HepG2 (cell line): ENCODE measurements around the gene KRT13. TPM values are rescaled to one million over a fixed set of nuclear protein-coding genes. Genes with fewer than 3 reads are reported as not detected.

ENCODE experiments used
- ARID2 ChIP-seq: sonication (generic); formaldehyde crosslinking; IDR thresholded peaks from 2 replicates; pipeline ENCODE4 v1.8.1; 2022; ENCODE audit warnings: mild to moderate bottlenecking, missing genetic modification reagents, borderline replicate concordance
- ATF7 ChIP-seq, 2 experiments: fragments of 450-650 bp in 1 of 2; sonication (generic) in 1 of 2; formaldehyde crosslinking in 1 of 2; IDR thresholded peaks; 2 replicates each; pipeline versions ENCODE4 v1.4.0 to v1.6.1; 2016 to 2020; ENCODE audit warnings: antibody characterized with exemption in 1 of 2, mild to moderate bottlenecking in 1 of 2, missing genetic modification reagents in 1 of 2
- DNMT1 ChIP-seq: sonication (generic); formaldehyde crosslinking; IDR thresholded peaks from 2 replicates; pipeline ENCODE4 v1.5.1; 2020; ENCODE audit warnings: mild to moderate bottlenecking, missing genetic modification reagents
- DR1 ChIP-seq: sonication (generic); formaldehyde crosslinking; IDR thresholded peaks from 2 replicates; pipeline ENCODE4 v1.8.0; 2021; ENCODE audit warnings: mild to moderate bottlenecking, missing genetic modification reagents, inconsistent platforms
- FOXP1 ChIP-seq, 2 experiments: fragments of 450-650 bp in 1 of 2; IDR thresholded peaks; 2 replicates each; pipeline ENCODE4 v1.6.1; 2017 to 2018; ENCODE audit warnings: antibody characterized with exemption in 1 of 2
- PTBP1 ChIP-seq: fragments of 200-400 bp; formaldehyde crosslinking; IDR thresholded peaks from 2 replicates; pipeline ENCODE4 v1.6.1; 2018; ENCODE audit warnings: low read length, low read depth; ENCODE audit not compliant: poor library complexity, severe bottlenecking
- RBM22 ChIP-seq: fragments of 200-400 bp; formaldehyde crosslinking; optimal IDR thresholded peaks from 2 replicates; pipeline ENCODE3; 2017; ENCODE audit warnings: mild to moderate bottlenecking, low read length, moderate library complexity
- SIN3A ChIP-seq: IDR thresholded peaks from 2 replicates; pipeline ENCODE4 v1.6.1; 2011; ENCODE audit warnings: low read depth, mild to moderate bottlenecking, control low read depth, low read length, borderline replicate concordance
- SOX5 ChIP-seq: IDR thresholded peaks from 2 replicates; pipeline ENCODE4 v1.6.1; 2016; ENCODE audit warnings: borderline replicate concordance
- SSRP1 ChIP-seq: IDR thresholded peaks from 2 replicates; pipeline ENCODE4 v1.6.1; 2016; ENCODE audit warnings: control low read depth
- TEAD3 ChIP-seq: optimal IDR thresholded peaks from 2 replicates; pipeline ENCODE3; 2016; ENCODE audit warnings: borderline replicate concordance
- ZBTB25 ChIP-seq: IDR thresholded peaks from 2 replicates; pipeline ENCODE4 v1.6.1; 2018; ENCODE audit warnings: missing genetic modification reagents
- ZNF34 ChIP-seq: sonication (generic); formaldehyde crosslinking; IDR thresholded peaks from 2 replicates; pipeline ENCODE4 v1.4.0; 2020; ENCODE audit warnings: mild to moderate bottlenecking, missing genetic modification reagents, borderline replicate concordance
- ZNF354B ChIP-seq: sonication (generic); formaldehyde crosslinking; IDR thresholded peaks from 2 replicates; pipeline ENCODE4 v1.8.0; 2022; ENCODE audit warnings: mild to moderate bottlenecking, missing genetic modification reagents
- ZNF564 ChIP-seq: sonication (generic); formaldehyde crosslinking; IDR thresholded peaks from 2 replicates; pipeline ENCODE4 v1.8.1; 2023; ENCODE audit warnings: mild to moderate bottlenecking, missing genetic modification reagents
- ZNF609 ChIP-seq: sonication (generic); formaldehyde crosslinking; IDR thresholded peaks from 2 replicates; pipeline ENCODE4 v1.4.0; 2020; ENCODE audit warnings: mild to moderate bottlenecking, missing genetic modification reagents, borderline replicate concordance
- ZNF788 ChIP-seq: sonication (generic); formaldehyde crosslinking; IDR thresholded peaks from 2 replicates; pipeline ENCODE4 v1.5.0; 2020; ENCODE audit warnings: mild to moderate bottlenecking, missing genetic modification reagents, borderline replicate concordance
- ZNF816 ChIP-seq: sonication (generic); formaldehyde crosslinking; IDR thresholded peaks from 2 replicates; pipeline ENCODE4 v1.8.0; 2022; ENCODE audit warnings: missing genetic modification reagents, mild to moderate bottlenecking, borderline replicate concordance
- polyA plus RNA-seq, 8 experiments: library from polyadenylated mRNA; depleted of rRNA in 3 of 8; stranded (reverse) in 7 of 8; unstranded in 1 of 8; fragments of >200 nt; fragmentation: Illumina TruSeq in 4 of 8; extraction: Trizol in 4 of 8; gene quantifications; 2 replicates each; pipeline versions ENCODE4 v1.2.1 to v1.2.3, GENCODE V29; 2011 to 2016; ENCODE audit warnings: low read depth in 4 of 8, missing spikeins in 1 of 8, mixed read lengths in 1 of 8; ENCODE audit not compliant: insufficient read depth in 1 of 8
- total RNA-seq, 5 experiments: library from RNA; depleted of rRNA; stranded (reverse); fragments of >200 nt; fragmentation: Illumina TruSeq; extraction: Trizol; gene quantifications; 2 replicates each; pipeline ENCODE4 v1.2.3, GENCODE V29; 2016; ENCODE audit warnings: low read depth in 1 of 5
- TF ChIP-seq, protein P1 (sequence below): sonication (generic); formaldehyde crosslinking; IDR thresholded peaks from 2 replicates; pipeline ENCODE4 v1.5.0; 2020; ENCODE audit warnings: missing genetic modification reagents
- TF ChIP-seq, protein P2 (sequence below): sonication (generic); formaldehyde crosslinking; IDR thresholded peaks from 2 replicates; pipeline ENCODE4 v1.9.0; 2022; ENCODE audit warnings: low read depth, missing genetic modification reagents

Gene KRT13
- total and polyA plus RNA-seq, 2 of the 13 experiments (the other 11 are each of a cell fraction or from before 2014, with no cell fraction given): not detected

- TF ChIP-seq DNMT1: peak; percentile 83; the same call in 1 of the 2 replicates
- TF ChIP-seq TEAD3 (CRISPR knock-in tag): peak; percentile 77
- no peak for TF ChIP-seq FOXP1 (IDR thresholded peaks at IDR 0.05)
- TF ChIP-seq FOXP1 (CRISPR knock-in tag; IDR thresholded peaks at IDR 0.05): peak; percentile 10; the same call in 1 of the 2 replicates
- TF ChIP-seq SIN3A: no peak
- TF ChIP-seq ZBTB25 (CRISPR knock-in tag): peak; percentile 59; the same call in 1 of the 2 replicates
- TF ChIP-seq ZNF816 (CRISPR knock-in tag): no peak
- TF ChIP-seq ARID2 (CRISPR knock-in tag): 0 out of 2 replicates have a peak, but pooled peaks have one; percentile 77
- TF ChIP-seq ZNF354B: 0 out of 2 replicates have a peak, but pooled peaks have one; percentile 24
- TF ChIP-seq, protein P1, sequence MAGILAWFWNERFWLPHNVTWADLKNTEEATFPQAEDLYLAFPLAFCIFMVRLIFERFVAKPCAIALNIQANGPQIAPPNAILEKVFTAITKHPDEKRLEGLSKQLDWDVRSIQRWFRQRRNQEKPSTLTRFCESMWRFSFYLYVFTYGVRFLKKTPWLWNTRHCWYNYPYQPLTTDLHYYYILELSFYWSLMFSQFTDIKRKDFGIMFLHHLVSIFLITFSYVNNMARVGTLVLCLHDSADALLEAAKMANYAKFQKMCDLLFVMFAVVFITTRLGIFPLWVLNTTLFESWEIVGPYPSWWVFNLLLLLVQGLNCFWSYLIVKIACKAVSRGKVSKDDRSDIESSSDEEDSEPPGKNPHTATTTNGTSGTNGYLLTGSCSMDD (CRISPR knock-in tag): no peak
- TF ChIP-seq, protein P2, sequence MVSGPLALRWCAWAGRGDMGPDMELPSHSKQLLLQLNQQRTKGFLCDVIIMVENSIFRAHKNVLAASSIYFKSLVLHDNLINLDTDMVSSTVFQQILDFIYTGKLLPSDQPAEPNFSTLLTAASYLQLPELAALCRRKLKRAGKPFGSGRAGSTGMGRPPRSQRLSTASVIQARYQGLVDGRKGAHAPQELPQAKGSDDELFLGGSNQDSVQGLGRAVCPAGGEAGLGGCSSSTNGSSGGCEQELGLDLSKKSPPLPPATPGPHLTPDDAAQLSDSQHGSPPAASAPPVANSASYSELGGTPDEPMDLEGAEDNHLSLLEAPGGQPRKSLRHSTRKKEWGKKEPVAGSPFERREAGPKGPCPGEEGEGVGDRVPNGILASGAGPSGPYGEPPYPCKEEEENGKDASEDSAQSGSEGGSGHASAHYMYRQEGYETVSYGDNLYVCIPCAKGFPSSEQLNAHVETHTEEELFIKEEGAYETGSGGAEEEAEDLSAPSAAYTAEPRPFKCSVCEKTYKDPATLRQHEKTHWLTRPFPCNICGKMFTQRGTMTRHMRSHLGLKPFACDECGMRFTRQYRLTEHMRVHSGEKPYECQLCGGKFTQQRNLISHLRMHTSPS: no peak; the same call in 1 of the 2 replicates
- 0 out of 2 replicates have a peak, but pooled peaks have one; percentile 41 for TF ChIP-seq ZNF609 (CRISPR knock-in tag)
- no peak for TF ChIP-seq PTBP1
- peak; percentile 25; the same call in 1 of the 2 replicates for TF ChIP-seq SOX5 (CRISPR knock-in tag)
- no peak for TF ChIP-seq RBM22
- TF ChIP-seq ATF7 (IDR thresholded peaks at IDR 0.05): no peak
- TF ChIP-seq ATF7 (CRISPR knock-in tag; IDR thresholded peaks at IDR 0.05): no peak; the same call in 1 of the 2 replicates
- peak; percentile 57; the same call in 1 of the 2 replicates for TF ChIP-seq SSRP1 (CRISPR knock-in tag)
- TF ChIP-seq ZNF788 (CRISPR knock-in tag): no peak
- TF ChIP-seq DR1 (CRISPR knock-in tag): no peak
- TF ChIP-seq ZNF34 (CRISPR knock-in tag): no peak
- no peak; the same call in 1 of the 2 replicates for TF ChIP-seq ZNF564 (CRISPR knock-in tag)
Observed at GRCh38 chr17:41548844-41549595, 43.6 kb upstream of the KRT13 start (continued).
